T-helper 1 cell treated with Interleukin-12 subunit alpha and Interleukin-12 subunit beta and Interleukin-4 antibody, amounts not matched to agents 30 μg/mL and 1 μg/mL, for 36 hours (primary cell): Measurements from ENCODE around the gene RGL1.
"Not testable (repeated sequence)": the region's sequence is repeated elsewhere in the genome, so short reads cannot be mapped to it uniquely, and the experiment has no call there.

Experiments used
- H3K27ac Mint-ChIP-seq: one replicate; pipeline ENCODE4 v1.8.0; 2021; ENCODE audit warnings: mild to moderate bottlenecking, mixed read lengths
- H3K27me3 Mint-ChIP-seq: one replicate; pipeline ENCODE4 v1.8.0; 2021; ENCODE audit warnings: low read depth, mixed read lengths
- H3K36me3 Mint-ChIP-seq: one replicate; pipeline ENCODE4 v1.8.0; 2021; ENCODE audit warnings: low read depth, mixed read lengths
- H3K4me1 Mint-ChIP-seq: one replicate; pipeline ENCODE4 v1.8.0; 2021; ENCODE audit warnings: low read depth, mixed read lengths
- H3K4me3 Mint-ChIP-seq: one replicate; pipeline ENCODE4 v1.8.0; 2021; ENCODE audit warnings: mild to moderate bottlenecking, moderate library complexity, mixed read lengths
- H3K9me3 Mint-ChIP-seq: one replicate; pipeline ENCODE4 v1.8.0; 2021; ENCODE audit warnings: mixed read lengths

Gene RGL1

DNA sequence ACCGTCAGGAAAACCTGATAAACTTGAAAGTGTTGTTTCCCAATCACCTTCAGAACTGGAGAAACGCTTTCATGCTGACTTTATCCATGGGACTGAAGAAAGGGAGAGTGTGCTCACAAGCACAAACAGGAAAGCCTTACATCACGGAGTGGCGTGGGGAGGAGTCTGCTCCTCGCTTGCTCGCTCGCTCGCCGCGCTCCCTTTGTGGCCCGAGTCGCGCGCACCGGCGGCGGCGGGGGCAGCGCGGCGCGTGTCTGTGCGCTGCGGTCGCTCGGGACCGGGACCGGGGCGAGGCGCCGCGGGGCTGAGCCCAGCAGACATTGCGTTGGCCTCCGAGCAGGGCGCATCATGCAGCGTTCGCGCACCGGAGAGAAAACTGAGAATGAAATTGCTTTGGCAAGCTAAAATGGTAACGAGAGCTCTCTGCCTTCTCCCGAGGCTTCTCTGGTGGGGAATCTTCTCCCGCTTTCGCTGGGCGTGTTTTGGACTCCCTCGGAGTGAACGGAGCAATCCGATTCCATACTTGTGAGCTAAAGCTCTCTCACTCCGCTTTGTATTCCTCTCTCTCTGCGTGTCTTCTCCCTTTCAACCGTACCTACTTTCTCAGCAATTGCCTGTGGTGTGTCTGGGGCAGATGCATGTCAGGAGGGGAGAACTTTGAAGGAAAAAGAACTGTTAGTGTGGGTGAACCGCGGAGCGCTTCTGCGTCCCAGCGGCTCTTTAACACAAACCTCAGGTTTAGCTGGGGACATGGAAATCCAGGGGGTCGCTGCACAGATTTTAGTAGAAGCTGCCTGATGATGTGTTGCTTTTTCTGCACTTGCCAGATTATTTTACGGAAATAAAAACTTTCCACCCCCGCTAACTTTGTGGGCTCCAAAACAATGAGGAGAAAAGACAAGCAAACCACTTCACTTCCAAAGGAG is at the start of gene RGL1:
RGL1 (plus strand) TSS at position 205 of the 926 bp plus-strand sequence; CDS start at position 383, 178 bp downstream.
- peaks cover 15% of the 10 kb centered on the region for H3K27me3 Mint-ChIP-seq
- peaks cover 33% of the 10 kb centered on the region for H3K9me3 Mint-ChIP-seq
- peak within 1 kb of the TSS; percentile 95 for H3K4me3 Mint-ChIP-seq
- H3K4me1 Mint-ChIP-seq, result peaks cover 14% of the 10 kb centered on the region
- peaks cover 11% of the 10 kb centered on the region for H3K36me3 Mint-ChIP-seq
- peak within 1 kb of the TSS; percentile 34 for H3K27ac Mint-ChIP-seq

DNA sequence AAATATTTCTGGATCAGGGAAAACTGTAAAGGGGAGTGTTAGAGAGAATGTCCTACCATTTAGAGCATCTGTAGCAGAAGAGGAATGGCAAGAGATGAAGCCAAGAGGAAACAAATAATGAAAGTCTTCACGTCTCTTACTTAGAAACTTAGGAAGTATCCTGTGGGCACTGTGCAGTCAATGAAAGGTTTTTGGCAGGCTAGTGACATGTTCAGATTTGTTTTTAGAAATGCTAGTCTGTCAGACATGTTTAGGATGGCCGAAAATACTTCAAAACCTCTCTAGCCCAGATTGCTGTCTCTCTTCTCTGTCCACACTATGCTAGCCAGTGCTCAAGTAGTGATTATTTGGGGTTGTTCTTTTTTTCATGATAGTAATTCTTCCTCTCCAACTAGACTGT is 48.6 kb upstream of the RGL1 start:
- Mint-ChIP-seq H3K4me3 (no peak overlapping the region), H3K4me1 (peaks cover 2% of the 10 kb centered on the region), H3K9me3 (peaks cover 16% of the 10 kb centered on the region), H3K27ac (no peak overlapping the region), H3K36me3 (peaks cover 5% of the 10 kb centered on the region), H3K27me3 (no peaks in the 10 kb centered on the region)

DNA sequence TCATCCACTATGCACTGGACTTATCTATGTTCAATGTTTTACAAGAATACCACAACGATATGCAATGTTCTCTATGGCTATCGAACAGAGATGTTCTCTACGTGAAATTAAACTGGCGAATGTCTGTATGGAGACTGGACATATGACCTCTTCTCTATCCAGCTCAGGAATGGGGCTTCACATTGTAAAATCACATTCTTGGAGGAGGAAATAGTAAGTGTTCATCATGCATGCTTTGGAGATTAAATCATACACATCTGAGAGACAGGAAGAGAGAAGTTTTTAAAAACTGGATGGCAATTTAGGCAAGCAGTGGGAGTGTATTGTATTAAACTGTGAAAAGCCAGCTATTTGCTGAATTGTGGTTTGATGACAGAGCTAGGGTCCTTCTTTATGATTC is 47.9 kb upstream of the RGL1 start:
- Mint-ChIP-seq H3K4me1 (peaks cover 2% of the 10 kb centered on the region), H3K4me3 (no peak overlapping the region), H3K27me3 (no peaks in the 10 kb centered on the region), H3K9me3 (peaks cover 21% of the 10 kb centered on the region), H3K27ac (no peak overlapping the region), H3K36me3 (peaks cover 5% of the 10 kb centered on the region)

DNA sequence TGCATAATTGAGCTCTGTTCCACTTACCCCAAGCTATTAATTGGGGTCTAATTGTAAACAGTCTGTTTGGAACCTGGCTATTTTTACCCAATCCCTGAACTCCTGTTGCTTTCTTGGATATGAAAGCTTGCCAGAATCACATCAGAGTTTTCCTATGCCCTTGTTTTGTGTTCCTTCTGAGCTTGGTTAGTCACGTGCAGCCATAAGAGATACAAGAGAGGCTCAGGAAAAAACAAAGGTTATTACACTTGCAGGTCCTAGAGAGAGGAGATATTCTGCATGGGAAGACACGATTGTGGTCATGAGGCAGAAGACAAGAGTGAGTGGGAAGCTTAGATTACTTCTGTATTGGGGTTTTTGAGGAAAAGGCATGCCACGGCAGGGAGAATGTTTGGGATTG is 46.0 kb upstream of the RGL1 start:
- Mint-ChIP-seq H3K4me1 (no peaks in the 10 kb centered on the region), H3K27me3 (no peaks in the 10 kb centered on the region), H3K4me3 (no peak overlapping the region), H3K36me3 (peaks cover 2% of the 10 kb centered on the region), H3K27ac (no peak overlapping the region), H3K9me3 (peaks cover 16% of the 10 kb centered on the region)

DNA sequence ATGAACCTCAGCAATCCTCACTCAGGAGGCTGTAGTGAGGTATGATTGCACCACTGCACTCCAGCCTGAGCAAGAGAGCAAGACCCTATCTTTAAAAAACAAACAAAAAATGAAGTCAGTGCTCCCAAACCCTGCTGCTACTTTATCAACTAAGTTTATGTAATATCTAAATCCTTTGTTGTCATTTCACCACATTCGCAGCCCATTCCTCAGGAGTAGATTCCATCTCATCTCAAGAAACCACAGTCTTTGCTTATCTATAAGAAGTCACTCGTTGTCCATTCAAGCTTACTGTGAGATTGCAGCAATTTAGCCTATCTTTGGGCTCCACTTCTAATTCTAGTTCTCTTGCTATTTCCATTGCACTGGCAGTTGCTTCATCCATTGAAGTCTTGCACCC is 44.3 kb upstream of the RGL1 start:
- Mint-ChIP-seq H3K27me3 (no peaks in the 10 kb centered on the region), H3K4me3 (no peak overlapping the region), H3K9me3 (peaks cover 25% of the 10 kb centered on the region), H3K27ac (no peak overlapping the region), H3K36me3 (peaks cover 15% of the 10 kb centered on the region), H3K4me1 (no peaks in the 10 kb centered on the region)

DNA sequence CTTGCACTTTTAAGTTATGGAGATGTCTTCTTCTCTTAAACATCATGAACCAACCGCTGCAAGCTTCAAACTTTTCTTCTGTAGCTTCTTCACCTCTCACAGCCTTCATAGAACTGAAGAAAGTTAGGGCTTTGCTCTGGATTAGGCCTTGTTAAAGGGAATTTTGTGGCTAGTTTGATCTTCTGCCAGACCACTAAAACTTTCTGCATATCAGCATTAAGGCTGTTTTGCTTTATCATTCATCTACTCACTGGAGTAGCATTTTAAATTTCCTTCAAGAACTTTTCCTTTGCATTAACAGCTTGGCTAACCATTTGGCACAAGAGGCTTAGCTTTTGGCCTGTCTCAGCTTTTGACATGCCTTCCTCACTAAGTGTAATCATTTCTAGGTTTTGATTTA is 43.0 kb upstream of the RGL1 start:
- Mint-ChIP-seq H3K4me3 (no peak overlapping the region), H3K36me3 (peaks cover 15% of the 10 kb centered on the region), H3K27ac (no peak overlapping the region), H3K4me1 (no peaks in the 10 kb centered on the region), H3K27me3 (no peaks in the 10 kb centered on the region), H3K9me3 (peaks cover 25% of the 10 kb centered on the region)

DNA sequence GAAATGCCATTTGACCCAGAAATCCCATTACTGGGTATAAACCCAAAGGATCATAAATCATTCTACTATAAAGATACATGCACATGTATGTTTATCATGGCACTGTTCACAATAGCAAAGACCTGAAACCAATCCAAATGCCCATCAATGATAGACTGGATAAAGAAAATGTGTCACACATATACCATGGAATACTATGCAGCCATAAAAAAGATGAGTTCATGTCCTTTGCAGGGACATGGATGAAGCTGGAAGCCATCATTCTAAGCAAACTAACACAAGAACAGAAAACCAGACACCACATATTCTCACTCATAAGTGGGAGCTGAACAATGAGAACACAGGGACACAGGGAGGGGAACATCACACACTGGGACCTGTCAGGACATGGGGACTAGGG is 42.1 kb upstream of the RGL1 start:
- Mint-ChIP-seq H3K9me3 (peaks cover 25% of the 10 kb centered on the region), H3K36me3 (peaks cover 15% of the 10 kb centered on the region)
- H3K4me1 Mint-ChIP-seq, H3K4me3 Mint-ChIP-seq, H3K27ac Mint-ChIP-seq, H3K27me3 Mint-ChIP-seq: not testable (repeated sequence)

DNA sequence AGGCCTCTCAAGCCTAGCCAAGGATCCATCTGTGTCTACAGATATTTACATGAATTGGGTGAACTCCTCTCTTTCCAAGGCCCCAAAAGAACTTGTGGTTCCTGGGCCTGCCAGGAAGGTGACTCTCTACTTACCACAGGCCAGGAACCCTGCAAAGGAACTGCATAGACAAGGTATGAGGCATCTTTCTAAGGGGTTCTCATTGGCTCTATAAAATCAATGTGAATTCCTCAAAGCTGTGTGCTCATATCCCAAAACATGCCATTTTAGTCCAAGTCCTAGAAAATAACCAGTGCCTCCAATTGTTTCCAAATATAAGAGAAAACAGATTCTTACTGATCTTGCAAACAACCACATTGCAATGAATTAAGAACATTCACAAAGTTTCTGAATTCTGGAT is 39.9 kb upstream of the RGL1 start:
- Mint-ChIP-seq H3K36me3 (peaks cover 15% of the 10 kb centered on the region), H3K27ac (no peak overlapping the region), H3K4me3 (no peak overlapping the region), H3K27me3 (no peaks in the 10 kb centered on the region), H3K4me1 (no peaks in the 10 kb centered on the region), H3K9me3 (peaks cover 29% of the 10 kb centered on the region)

DNA sequence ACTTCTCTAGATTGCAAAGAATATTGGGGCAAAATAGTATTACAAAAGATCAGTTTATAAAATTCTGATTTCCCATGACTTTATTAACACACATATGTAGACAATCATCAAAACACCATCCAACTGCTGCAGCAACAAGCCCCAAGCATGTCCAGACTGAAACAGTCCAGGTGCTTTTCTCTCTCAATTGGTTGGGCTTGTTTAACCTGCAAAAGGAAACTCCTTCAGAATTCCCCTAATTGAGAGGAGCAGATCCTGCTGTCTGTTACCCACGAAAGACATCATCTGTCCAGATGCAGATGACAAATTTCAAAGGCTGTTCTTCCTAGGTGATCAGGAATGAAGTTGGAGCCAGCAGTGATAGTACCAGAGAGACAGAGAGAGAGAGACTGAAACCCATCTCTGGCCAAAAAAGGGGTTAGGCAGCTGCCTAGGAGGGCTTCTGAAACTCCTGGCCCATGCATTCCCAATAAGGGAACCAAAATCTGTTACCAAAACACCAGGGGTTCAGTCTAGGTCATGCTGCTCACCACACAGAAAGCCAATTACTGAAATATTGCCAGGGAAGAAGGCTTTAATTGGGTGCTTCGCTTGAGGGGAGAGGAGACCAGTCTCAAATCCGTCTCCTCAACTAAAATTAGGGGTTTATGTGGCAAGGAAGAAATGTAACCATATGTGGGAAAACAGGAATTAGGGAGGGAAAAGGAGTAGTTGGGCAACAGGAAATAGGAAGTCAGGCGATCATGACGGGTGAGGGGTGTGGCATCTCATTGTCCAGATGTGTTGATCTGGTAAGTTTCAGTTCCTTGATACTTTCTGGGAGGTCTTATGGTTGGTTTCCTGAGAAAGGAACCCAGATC is 34.7 kb upstream of the RGL1 start:
- no peak overlapping the region for H3K27ac Mint-ChIP-seq
- peaks cover 13% of the 10 kb centered on the region for H3K36me3 Mint-ChIP-seq
- peaks cover 45% of the 10 kb centered on the region for H3K9me3 Mint-ChIP-seq
- H3K4me1 Mint-ChIP-seq, result no peaks in the 10 kb centered on the region
- H3K4me3 Mint-ChIP-seq, result no peak overlapping the region
- H3K27me3 Mint-ChIP-seq, result no peaks in the 10 kb centered on the region

DNA sequence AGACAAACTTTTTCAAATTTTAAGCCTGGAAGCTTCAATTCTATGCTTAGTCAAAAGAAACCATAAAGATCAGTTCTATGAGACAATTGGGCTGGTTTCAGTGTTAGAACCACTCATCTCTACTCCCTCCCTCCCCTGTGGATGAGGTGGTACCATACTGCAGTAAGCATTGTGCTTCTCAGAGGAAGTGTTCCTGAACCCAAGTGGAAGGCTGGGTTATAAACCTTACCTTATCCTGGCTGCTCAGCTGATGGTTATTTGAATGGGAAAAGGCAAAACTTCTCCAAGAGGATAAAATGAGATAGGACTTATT is 34.1 kb upstream of the RGL1 start:
- H3K27me3 Mint-ChIP-seq, result no peaks in the 10 kb centered on the region
- H3K4me3 Mint-ChIP-seq, result no peak overlapping the region
- no peak overlapping the region for H3K27ac Mint-ChIP-seq
- peaks cover 48% of the 10 kb centered on the region for H3K9me3 Mint-ChIP-seq
- no peaks in the 10 kb centered on the region for H3K4me1 Mint-ChIP-seq
- H3K36me3 Mint-ChIP-seq, result peaks cover 10% of the 10 kb centered on the region

DNA sequence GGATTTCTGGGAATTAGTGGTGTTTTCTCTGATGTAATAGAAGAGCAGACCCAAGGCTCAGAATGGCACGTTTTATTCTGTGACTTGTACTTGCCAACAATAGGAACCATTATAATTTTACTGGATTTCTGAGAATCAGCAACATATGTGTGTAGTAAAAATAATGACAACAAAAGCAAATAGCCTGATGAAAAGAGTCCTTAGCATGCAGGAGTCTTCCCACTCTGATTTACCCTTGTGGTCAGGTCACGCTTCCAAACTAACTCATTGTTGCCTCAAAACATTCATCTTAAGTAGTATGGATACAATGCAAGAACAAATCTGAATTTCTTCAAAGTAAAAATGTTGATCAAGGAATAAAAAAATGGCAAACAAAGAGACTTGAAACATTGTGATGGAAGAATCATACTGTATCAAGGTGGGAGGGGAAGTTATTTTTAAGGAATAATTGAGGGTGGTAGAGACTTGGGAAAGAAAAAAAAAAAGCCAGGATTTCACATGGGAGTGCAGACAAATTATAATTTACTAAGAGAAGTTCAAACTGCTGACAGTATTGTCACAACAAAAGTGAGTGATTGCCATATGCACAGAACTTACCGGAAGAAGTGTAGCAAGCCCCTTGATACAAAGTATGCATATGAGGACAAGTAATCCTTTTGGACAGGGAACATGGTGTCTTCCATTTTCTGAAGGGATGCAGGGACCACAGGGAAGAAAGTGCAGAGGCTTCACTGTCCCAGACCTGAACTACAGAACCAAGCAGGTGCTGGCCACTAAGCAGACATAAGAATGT is 31.2 kb upstream of the RGL1 start:
- no peak overlapping the region for H3K27ac Mint-ChIP-seq
- peaks cover 48% of the 10 kb centered on the region for H3K9me3 Mint-ChIP-seq
- no peaks in the 10 kb centered on the region for H3K27me3 Mint-ChIP-seq
- H3K36me3 Mint-ChIP-seq, result peaks cover 10% of the 10 kb centered on the region
- no peaks in the 10 kb centered on the region for H3K4me1 Mint-ChIP-seq
- no peak overlapping the region for H3K4me3 Mint-ChIP-seq

DNA sequence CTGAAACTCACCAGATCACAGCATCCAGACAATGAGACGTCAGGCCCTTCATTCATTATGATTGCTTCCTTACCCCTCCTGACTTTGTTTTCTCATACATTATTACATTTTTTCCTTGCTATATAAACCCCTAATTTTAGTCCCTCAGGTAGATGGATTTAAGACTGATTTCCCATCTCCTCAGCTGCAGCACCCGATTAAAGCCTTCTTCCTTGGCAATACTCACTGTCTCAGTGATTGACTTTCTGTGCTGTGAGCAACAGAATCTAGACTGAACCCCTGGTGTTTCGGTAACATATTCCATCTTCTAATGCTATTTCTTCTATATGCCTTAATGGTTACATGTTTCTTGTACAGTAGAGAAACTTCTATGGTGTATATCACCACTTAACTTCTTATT is 30.0 kb upstream of the RGL1 start:
- peaks cover 44% of the 10 kb centered on the region for H3K9me3 Mint-ChIP-seq
- H3K27me3 Mint-ChIP-seq, result no peaks in the 10 kb centered on the region
- peaks cover 10% of the 10 kb centered on the region for H3K36me3 Mint-ChIP-seq
- H3K27ac Mint-ChIP-seq, result no peak overlapping the region
- no peaks in the 10 kb centered on the region for H3K4me1 Mint-ChIP-seq
- H3K4me3 Mint-ChIP-seq, result no peak overlapping the region

DNA sequence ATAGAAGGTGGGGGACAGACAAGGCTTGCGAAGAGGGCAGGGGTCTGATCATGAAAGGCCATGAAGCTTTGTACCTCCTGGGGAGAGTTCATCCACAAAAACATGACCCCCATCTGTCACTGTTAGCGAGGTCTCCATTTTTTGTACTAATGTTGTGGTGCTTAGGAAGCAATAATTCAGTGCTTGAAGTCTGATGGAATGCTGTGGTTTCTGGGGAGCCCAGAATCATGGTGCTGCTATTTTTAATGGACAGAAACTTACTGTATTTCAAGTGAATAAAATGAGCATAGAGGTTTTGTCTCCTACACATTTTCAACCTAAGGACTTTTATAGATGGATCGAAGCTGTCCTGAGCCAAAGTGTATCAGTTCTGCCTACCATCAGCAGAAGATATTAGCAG is 28.2 kb upstream of the RGL1 start:
- H3K9me3 Mint-ChIP-seq, result peaks cover 26% of the 10 kb centered on the region
- no peak overlapping the region for H3K4me3 Mint-ChIP-seq
- no peaks in the 10 kb centered on the region for H3K27me3 Mint-ChIP-seq
- H3K27ac Mint-ChIP-seq, result no peak overlapping the region
- no peaks in the 10 kb centered on the region for H3K4me1 Mint-ChIP-seq
- peaks cover 6% of the 10 kb centered on the region for H3K36me3 Mint-ChIP-seq

DNA sequence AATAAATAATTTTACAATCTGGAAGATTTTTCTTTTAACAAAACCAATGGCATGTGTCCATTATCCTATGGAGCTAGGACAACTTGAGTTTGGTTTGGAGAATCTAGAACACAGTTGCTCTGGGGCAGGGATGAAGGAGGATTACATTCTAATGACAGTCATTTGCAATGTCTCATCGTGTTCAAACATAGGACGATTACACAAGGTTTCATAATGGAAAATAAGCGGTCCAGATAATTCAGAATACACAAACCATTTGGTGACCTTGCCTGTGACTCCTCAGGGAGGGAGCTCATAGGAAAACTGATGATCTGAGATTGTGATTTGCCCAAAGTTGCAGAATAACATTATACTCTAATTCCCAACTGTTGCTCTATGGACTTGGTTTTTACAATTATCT is 27.6 kb upstream of the RGL1 start:
- Mint-ChIP-seq H3K4me1 (no peaks in the 10 kb centered on the region), H3K4me3 (no peak overlapping the region), H3K27me3 (no peaks in the 10 kb centered on the region), H3K36me3 (peaks cover 6% of the 10 kb centered on the region), H3K9me3 (peaks cover 23% of the 10 kb centered on the region), H3K27ac (no peak overlapping the region)
